Gastrocnemius medialis (tissue), 4 donors: ENCODE measurements around the gene FBXW7.

Experiments used
- POLR2A ChIP-seq, 2 donors: fragments of 450-650 bp; IDR thresholded peaks; one replicate each; pipeline ENCODE4 v1.6.1; 2017; ENCODE audit warnings: antibody characterized with exemption in 2 of 2, mild to moderate bottlenecking in 2 of 2, moderate library complexity in 2 of 2
- TF ChIP-seq, protein P1 (sequence below), 5 experiments: fragments of 450-650 bp in 3 of 5; fragments of 200-600 bp in 2 of 5; sonication (generic) in 2 of 5; IDR thresholded peaks in 4 of 5; conservative IDR thresholded peaks in 1 of 5; 1 replicate in 4 of 5; 2 replicates in 1 of 5; pipeline ENCODE4 v1.5.1; 2016 to 2019; ENCODE audit warnings: antibody characterized with exemption in 5 of 5, mild to moderate bottlenecking in 3 of 5, moderate library complexity in 3 of 5

DNA sequence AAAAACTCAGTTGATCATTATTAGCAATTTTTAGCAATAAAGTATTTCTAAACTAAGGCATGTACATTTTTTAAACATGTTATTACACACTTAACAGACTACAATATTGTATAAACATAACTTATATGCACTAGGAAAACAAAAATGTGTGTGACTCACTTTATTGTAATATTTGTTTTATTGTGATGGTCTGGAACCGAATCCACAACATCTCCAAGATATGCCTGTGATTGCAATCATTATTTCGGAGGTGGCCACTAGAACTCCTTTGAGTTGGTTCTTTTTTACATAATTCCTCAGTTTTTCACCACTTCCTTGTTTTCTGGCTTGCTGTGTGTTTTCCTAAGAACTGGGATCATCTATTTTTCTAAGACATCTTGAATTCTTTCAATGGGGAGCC is 53.7 kb downstream of the FBXW7 start:
- TF ChIP-seq, protein P1, sequence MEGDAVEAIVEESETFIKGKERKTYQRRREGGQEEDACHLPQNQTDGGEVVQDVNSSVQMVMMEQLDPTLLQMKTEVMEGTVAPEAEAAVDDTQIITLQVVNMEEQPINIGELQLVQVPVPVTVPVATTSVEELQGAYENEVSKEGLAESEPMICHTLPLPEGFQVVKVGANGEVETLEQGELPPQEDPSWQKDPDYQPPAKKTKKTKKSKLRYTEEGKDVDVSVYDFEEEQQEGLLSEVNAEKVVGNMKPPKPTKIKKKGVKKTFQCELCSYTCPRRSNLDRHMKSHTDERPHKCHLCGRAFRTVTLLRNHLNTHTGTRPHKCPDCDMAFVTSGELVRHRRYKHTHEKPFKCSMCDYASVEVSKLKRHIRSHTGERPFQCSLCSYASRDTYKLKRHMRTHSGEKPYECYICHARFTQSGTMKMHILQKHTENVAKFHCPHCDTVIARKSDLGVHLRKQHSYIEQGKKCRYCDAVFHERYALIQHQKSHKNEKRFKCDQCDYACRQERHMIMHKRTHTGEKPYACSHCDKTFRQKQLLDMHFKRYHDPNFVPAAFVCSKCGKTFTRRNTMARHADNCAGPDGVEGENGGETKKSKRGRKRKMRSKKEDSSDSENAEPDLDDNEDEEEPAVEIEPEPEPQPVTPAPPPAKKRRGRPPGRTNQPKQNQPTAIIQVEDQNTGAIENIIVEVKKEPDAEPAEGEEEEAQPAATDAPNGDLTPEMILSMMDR (IDR thresholded peaks at IDR 0.05 in 4 of 5, conservative IDR thresholded peaks at IDR 0.05 in 1 of 5), result no peak
- no peak for TF ChIP-seq POLR2A (IDR thresholded peaks at IDR 0.05)
